Keratinocyte (primary cell): Measurements from ENCODE around the gene GALNT2. TPM values are rescaled to one million over a fixed set of nuclear protein-coding genes. Genes with fewer than 3 reads are reported as not detected.

Experiments used
- DNase-seq: peaks from one replicate; pipeline ENCODE4 v3.0.0-alpha.2; 2011; ENCODE audit warnings: low read depth, missing footprints, low spot score
- FAIRE-seq: peaks from 2 replicates; lab custom pipeline; 2011; peaks lifted over from hg19 to GRCh38; lab: Jason Lieb, UNC
- H2AFZ ChIP-seq: 2 replicates; pipeline ENCODE4 v1.6.0; 2012; ENCODE audit warnings: low read length, control low read depth, inconsistent platforms; ENCODE audit not compliant: control insufficient read depth
- H3K27ac ChIP-seq: 2 replicates; pipeline ENCODE4 v1.5.1; 2011; ENCODE audit warnings: low read length; ENCODE audit not compliant: control insufficient read depth, insufficient read depth
- H3K27me3 ChIP-seq: 3 replicates; pipeline ENCODE4 v1.6.0; 2011; ENCODE audit warnings: low read length; ENCODE audit not compliant: control insufficient read depth, insufficient read depth; ENCODE audit errors: extremely low read depth
- H3K36me3 ChIP-seq, 2 experiments: 2 replicates in 1 of 2; 3 replicates in 1 of 2; pipeline ENCODE4 v1.5.1; 2011; ENCODE audit warnings: low read length in 2 of 2, mild to moderate bottlenecking in 1 of 2; ENCODE audit not compliant: control insufficient read depth in 2 of 2, insufficient read depth in 2 of 2; ENCODE audit errors: extremely low read depth in 1 of 2
- H3K4me1 ChIP-seq: 3 replicates; pipeline ENCODE4 v1.5.1; 2011; ENCODE audit warnings: low read length; ENCODE audit not compliant: control insufficient read depth, insufficient read depth; ENCODE audit errors: extremely low read depth
- H3K4me2 ChIP-seq: 3 replicates; pipeline ENCODE4 v1.6.0; 2011; ENCODE audit warnings: low read depth, low read length; ENCODE audit not compliant: control insufficient read depth, insufficient read depth; ENCODE audit errors: extremely low read depth
- H3K4me3 ChIP-seq, 3 experiments: fragments of 200-600 bp in 1 of 3; sonication (generic) in 1 of 3; 2 replicates in 2 of 3; 3 replicates in 1 of 3; pipeline ENCODE4 v1.5.1; 2011 to 2016; ENCODE audit warnings: low read length in 3 of 3, mild to moderate bottlenecking in 3 of 3, control low read depth in 2 of 3, inconsistent platforms in 1 of 3, low read depth in 1 of 3, mixed read lengths in 1 of 3, mixed run types in 1 of 3, moderate library complexity in 1 of 3; ENCODE audit not compliant: control insufficient read depth in 2 of 3, insufficient read depth in 2 of 3; ENCODE audit errors: extremely low read depth in 1 of 3
- H3K79me2 ChIP-seq: 2 replicates; pipeline ENCODE4 v1.6.0; 2012; ENCODE audit warnings: low read length; ENCODE audit not compliant: control insufficient read depth, insufficient read depth
- H3K9ac ChIP-seq: 3 replicates; pipeline ENCODE4 v1.6.0; 2011; ENCODE audit warnings: low read length; ENCODE audit not compliant: control insufficient read depth, insufficient read depth; ENCODE audit errors: extremely low read depth
- H3K9me1 ChIP-seq: 3 replicates; pipeline ENCODE4 v1.6.0; 2011; ENCODE audit warnings: low read length; ENCODE audit not compliant: control insufficient read depth, insufficient read depth; ENCODE audit errors: extremely low read depth
- H3K9me3 ChIP-seq: 2 replicates; pipeline ENCODE4 v1.5.1; 2012; ENCODE audit warnings: low read depth, low read length; ENCODE audit not compliant: control insufficient read depth
- H4K20me1 ChIP-seq: 3 replicates; pipeline ENCODE4 v1.6.0; 2011; ENCODE audit warnings: low read length; ENCODE audit not compliant: control insufficient read depth, insufficient read depth; ENCODE audit errors: extremely low read depth
- CTCF ChIP-seq, 3 experiments: IDR thresholded peaks in 1 of 3; conservative IDR thresholded peaks in 1 of 3; optimal IDR thresholded peaks in 1 of 3; 2 replicates in 2 of 3; 3 replicates in 1 of 3; pipeline versions ENCODE3 to v1.5.1; 2011; ENCODE audit warnings: low read length in 3 of 3, mild to moderate bottlenecking in 3 of 3, moderate library complexity in 2 of 3, control low read depth in 1 of 3, inconsistent platforms in 1 of 3; ENCODE audit not compliant: insufficient read depth in 2 of 3; ENCODE audit errors: extremely low read depth in 1 of 3
- EZH2 ChIP-seq: IDR thresholded peaks from one replicate; pipeline ENCODE4 v1.6.1; 2012; ENCODE audit warnings: inconsistent platforms, mild to moderate bottlenecking, low read length, moderate library complexity
- dilution Hi-C: fragments of 300-500 bp; cut with MboI; formaldehyde crosslinking; loops from one replicate; pipeline ENCODE4 v1.7.0; 2020; ENCODE audit warnings: low sequenced_read_pairs; ENCODE audit not compliant: extremely low pct_ligation_motif_present
- polyA plus RNA-seq, 5 experiments: library from polyadenylated mRNA; depleted of rRNA in 3 of 5; stranded (reverse) in 3 of 5; stranded (forward) in 1 of 5; unstranded in 1 of 5; fragments of >200 nt; gene quantifications; 1 replicate in 1 of 5; 2 replicates in 3 of 5; 3 replicates in 1 of 5; pipeline versions ENCODE4 v1.2.1 to v1.2.3, GENCODE V29; 2011 to 2012; ENCODE audit warnings: missing spikeins in 2 of 5, low read depth in 1 of 5, low replicate concordance in 1 of 5

Gene GALNT2
- polyA plus RNA-seq, 1 donor (not counting 4 experiments of a cell fraction or from before 2014, with no cell fraction given): 61.7 TPM

DNA sequence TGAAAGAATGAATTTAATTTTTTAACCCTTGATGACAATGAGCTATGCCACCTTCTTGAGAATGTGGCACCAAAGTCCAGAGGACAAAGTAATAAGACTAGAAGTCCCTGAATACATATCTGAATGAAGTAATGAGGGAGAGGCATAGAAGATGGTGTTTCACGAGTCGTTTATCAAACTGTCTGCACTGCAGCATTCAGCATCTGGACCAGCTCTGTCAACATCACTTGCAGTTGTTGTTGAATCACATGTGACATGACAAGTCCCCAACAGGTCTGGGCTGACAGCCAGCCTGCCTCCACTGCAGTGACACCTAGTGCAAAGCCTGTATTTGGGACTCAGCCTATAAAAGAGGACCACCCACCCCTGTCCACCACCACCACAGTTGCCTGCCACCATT, 17.3 kb upstream of the GALNT2 start:
- no peaks in the 10 kb centered on the region for H3K36me3 ChIP-seq
- TF ChIP-seq EZH2: no peak
- no peak for TF ChIP-seq CTCF (optimal IDR thresholded peaks at IDR 0.05 in 1 of 3, IDR thresholded peaks at IDR 0.05 in 1 of 3, conservative IDR thresholded peaks at IDR 0.05 in 1 of 3; ENCODE audit: extremely low read depth in 1 of 3, insufficient read depth in 2 of 3, low read length in 3 of 3)
- no peaks in the 10 kb centered on the region for H4K20me1 ChIP-seq
- no peak for DNase-seq
- no peak overlapping the region for H3K9ac ChIP-seq
- no peak overlapping the region for H3K4me2 ChIP-seq
- no peak overlapping the region for H2AFZ ChIP-seq
- H3K79me2 ChIP-seq: no peaks in the 10 kb centered on the region
- no peaks in the 10 kb centered on the region for H3K9me3 ChIP-seq
- no peak for FAIRE-seq
- no peak overlapping the region for H3K4me3 ChIP-seq
- no peaks in the 10 kb centered on the region for H3K4me1 ChIP-seq
- H3K27ac ChIP-seq: no peak overlapping the region
- dilution Hi-C loops: no loop called here
- peaks cover 2% of the 10 kb centered on the region for H3K27me3 ChIP-seq
- no peaks in the 10 kb centered on the region for H3K9me1 ChIP-seq

GRCh38 chr1:230050973-230051735, 15.9 kb upstream of the GALNT2 start:
- H3K4me2 ChIP-seq: no peak overlapping the region
- no peaks in the 10 kb centered on the region for H3K9me1 ChIP-seq
- dilution Hi-C loops: no loop called here
- H3K4me1 ChIP-seq: no peaks in the 10 kb centered on the region
- no peak overlapping the region for H3K4me3 ChIP-seq
- FAIRE-seq: no peak
- no peak overlapping the region for H3K9ac ChIP-seq
- H4K20me1 ChIP-seq: no peaks in the 10 kb centered on the region
- H2AFZ ChIP-seq: no peak overlapping the region
- TF ChIP-seq EZH2 (no peak), CTCF (optimal IDR thresholded peaks at IDR 0.05 in 1 of 3, IDR thresholded peaks at IDR 0.05 in 1 of 3, conservative IDR thresholded peaks at IDR 0.05 in 1 of 3; ENCODE audit: extremely low read depth in 1 of 3, insufficient read depth in 2 of 3, low read length in 3 of 3) (no peak)
- no peak overlapping the region for H3K27ac ChIP-seq
- H3K36me3 ChIP-seq: no peaks in the 10 kb centered on the region
- H3K79me2 ChIP-seq: no peaks in the 10 kb centered on the region
- no peaks in the 10 kb centered on the region for H3K9me3 ChIP-seq
- peaks cover 2% of the 10 kb centered on the region for H3K27me3 ChIP-seq
- no peak for DNase-seq
